Gastroesophageal sphincter (tissue), 4 donors: ENCODE measurements around the gene RPP14. TPM values are rescaled to one million over a fixed set of nuclear protein-coding genes. Genes with fewer than 3 reads are reported as not detected.

Experiments used
- ATAC-seq: fragments of 150-250 bp; one replicate; pipeline ENCODE4 v1.9.1; 2016; ENCODE audit warnings: mild to moderate bottlenecking, moderate library complexity
- H3K27ac ChIP-seq, 4 donors: fragments of 200-600 bp; sonication (generic) in 3 of 4; 1 replicate in 3 of 4; 2 replicates in 1 of 4; pipeline ENCODE4 v1.5.1; 2016 to 2019
- H3K27me3 ChIP-seq: fragments of 200-600 bp; sonication (generic); one replicate; pipeline ENCODE4 v1.5.1; 2019
- H3K36me3 ChIP-seq, 2 donors: fragments of 200-600 bp; sonication (generic); one replicate each; pipeline ENCODE4 v1.5.1; 2019; ENCODE audit warnings: control low read depth in 1 of 2
- H3K4me1 ChIP-seq, 3 donors: fragments of 200-600 bp; sonication (generic); 1 replicate in 2 of 3; 2 replicates in 1 of 3; pipeline ENCODE4 v1.5.1; 2016 to 2019; ENCODE audit warnings: control low read depth in 2 of 3
- H3K4me3 ChIP-seq, 2 donors: fragments of 200-600 bp; sonication (generic); one replicate each; pipeline ENCODE4 v1.5.1; 2019; ENCODE audit warnings: mild to moderate bottlenecking in 1 of 2, moderate library complexity in 1 of 2
- H3K9me3 ChIP-seq, 3 donors: fragments of 200-600 bp; sonication (generic); one replicate each; pipeline ENCODE4 v1.5.1; 2017 to 2019; ENCODE audit warnings: control low read depth in 2 of 3
- EP300 ChIP-seq: sonication (generic); formaldehyde crosslinking; IDR thresholded peaks from one replicate; pipeline ENCODE4 v1.6.1; 2017; ENCODE audit warnings: antibody characterized with exemption, mild to moderate bottlenecking
- POLR2A ChIP-seq, 2 donors: fragments of 450-650 bp; IDR thresholded peaks; one replicate each; pipeline ENCODE4 v1.6.1; 2017; ENCODE audit warnings: antibody characterized with exemption in 2 of 2, mild to moderate bottlenecking in 2 of 2, moderate library complexity in 1 of 2
- POLR2AphosphoS5 ChIP-seq: sonication (generic); formaldehyde crosslinking; IDR thresholded peaks from one replicate; pipeline ENCODE4 v1.6.1; 2017; ENCODE audit warnings: antibody characterized with exemption
- WGBS, 2 donors: methylation state at CpG; one replicate each; pipeline ENCODE4 v1.1.5; 2018; ENCODE audit warnings: low coverage in 1 of 2; 5-methylcytosine and 5-hydroxymethylcytosine counted together
- total RNA-seq, 4 donors: library from RNA; depleted of rRNA; stranded (reverse); fragments of >200 nt; gene quantifications; one replicate each; pipeline ENCODE4 v1.1.0, GENCODE V29; 2016
- TF ChIP-seq, protein P1 (sequence below), 4 experiments: fragments of 200-600 bp in 2 of 4; fragments of 450-650 bp in 2 of 4; sonication (generic) in 1 of 4; IDR thresholded peaks; one replicate each; pipeline ENCODE4 v1.5.1; 2017 to 2019; ENCODE audit warnings: antibody characterized with exemption in 4 of 4, mild to moderate bottlenecking in 2 of 4, moderate library complexity in 2 of 4

The RPP14 gene
- total RNA-seq, 4 donors from 2014 or later, result 12.3 to 14.4 (median 14.1) TPM

- H3K36me3 ChIP-seq, result no peaks in the 10 kb centered on the region
- no peaks in the 10 kb centered on the region for H3K9me3 ChIP-seq
- no peak for TF ChIP-seq POLR2A (IDR thresholded peaks at IDR 0.05)
- TF ChIP-seq POLR2AphosphoS5, result no peak
- TF ChIP-seq EP300, result no peak
- TF ChIP-seq, protein P1, sequence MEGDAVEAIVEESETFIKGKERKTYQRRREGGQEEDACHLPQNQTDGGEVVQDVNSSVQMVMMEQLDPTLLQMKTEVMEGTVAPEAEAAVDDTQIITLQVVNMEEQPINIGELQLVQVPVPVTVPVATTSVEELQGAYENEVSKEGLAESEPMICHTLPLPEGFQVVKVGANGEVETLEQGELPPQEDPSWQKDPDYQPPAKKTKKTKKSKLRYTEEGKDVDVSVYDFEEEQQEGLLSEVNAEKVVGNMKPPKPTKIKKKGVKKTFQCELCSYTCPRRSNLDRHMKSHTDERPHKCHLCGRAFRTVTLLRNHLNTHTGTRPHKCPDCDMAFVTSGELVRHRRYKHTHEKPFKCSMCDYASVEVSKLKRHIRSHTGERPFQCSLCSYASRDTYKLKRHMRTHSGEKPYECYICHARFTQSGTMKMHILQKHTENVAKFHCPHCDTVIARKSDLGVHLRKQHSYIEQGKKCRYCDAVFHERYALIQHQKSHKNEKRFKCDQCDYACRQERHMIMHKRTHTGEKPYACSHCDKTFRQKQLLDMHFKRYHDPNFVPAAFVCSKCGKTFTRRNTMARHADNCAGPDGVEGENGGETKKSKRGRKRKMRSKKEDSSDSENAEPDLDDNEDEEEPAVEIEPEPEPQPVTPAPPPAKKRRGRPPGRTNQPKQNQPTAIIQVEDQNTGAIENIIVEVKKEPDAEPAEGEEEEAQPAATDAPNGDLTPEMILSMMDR (IDR thresholded peaks at IDR 0.05), result no peak
- no peak overlapping the region for H3K4me3 ChIP-seq
- H3K27me3 ChIP-seq, result no peaks in the 10 kb centered on the region
- WGBS, 2 donors, result 88 to 89% methylated on average over 4 to 6 of the region's 8 CpGs
- H3K27ac ChIP-seq, result peak overlapping the region in 1 of 4 donors; percentile 64
- H3K4me1 ChIP-seq, result peaks cover 0 to 32% (median 0%) of the 10 kb centered on the region in 3 donors
- no peak for ATAC-seq
Measured at GRCh38 chr3:58326267-58326900, 20.3 kb downstream of the RPP14 start.

GRCh38 chr3:58329150-58329921 is 23.3 kb downstream of the RPP14 start:
- peaks cover 0 to 45% (median under 1%) of the 10 kb centered on the region in 3 donors for H3K4me1 ChIP-seq
- H3K27ac ChIP-seq, result no peak overlapping the region
- no peaks in the 10 kb centered on the region for H3K27me3 ChIP-seq
- no peaks in the 10 kb centered on the region for H3K36me3 ChIP-seq
- H3K4me3 ChIP-seq, result no peak overlapping the region
- H3K9me3 ChIP-seq, result no peaks in the 10 kb centered on the region
- ATAC-seq, result no peak
- no peak for TF ChIP-seq EP300
- TF ChIP-seq POLR2AphosphoS5, result no peak
- TF ChIP-seq, protein P1 (IDR thresholded peaks at IDR 0.05), result no peak
- no peak for TF ChIP-seq POLR2A (IDR thresholded peaks at IDR 0.05)
- WGBS, 2 donors, result 76 to 88% methylated on average over 7 to 8 of the region's 8 CpGs

DNA sequence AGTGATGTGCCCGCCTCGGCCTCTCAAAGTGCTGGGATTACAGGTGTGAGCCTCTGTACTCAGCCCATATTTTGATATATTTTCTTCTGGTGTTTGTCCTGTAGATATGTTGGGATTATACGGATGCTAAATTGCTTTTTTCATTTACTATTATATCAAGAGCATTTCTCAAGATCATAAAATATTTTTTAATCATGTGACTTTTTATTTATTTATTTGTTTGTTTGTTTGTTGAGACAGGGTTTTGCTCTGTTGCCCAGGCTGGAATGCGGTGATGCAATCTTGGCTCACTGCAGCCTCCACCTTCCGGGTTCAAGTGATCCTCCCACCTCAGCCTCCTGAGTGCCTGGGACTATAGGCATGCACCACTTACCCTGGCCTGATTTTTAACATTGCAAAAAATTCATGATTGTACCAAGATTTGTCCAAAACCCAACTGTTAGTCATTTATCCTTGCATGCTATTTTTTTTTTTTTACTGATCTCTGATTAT is 23.9 kb downstream of the RPP14 start:
- Histone ChIP-seq H3K27me3 (no peaks in the 10 kb centered on the region), H3K4me3 (no peak overlapping the region), H3K4me1 (peaks cover 0 to 45% (median 5%) of the 10 kb centered on the region in 3 donors), H3K27ac (no peak overlapping the region), H3K9me3 (no peaks in the 10 kb centered on the region), H3K36me3 (no peaks in the 10 kb centered on the region)
- WGBS, 2 donors, result 91 to 97% methylated on average over 3 to 5 of the region's 5 CpGs
- no peak for ATAC-seq
- TF ChIP-seq POLR2AphosphoS5, result no peak
- TF ChIP-seq EP300, result no peak
- no peak for TF ChIP-seq POLR2A (IDR thresholded peaks at IDR 0.05)
- TF ChIP-seq, protein P1 (IDR thresholded peaks at IDR 0.05), result no peak

DNA sequence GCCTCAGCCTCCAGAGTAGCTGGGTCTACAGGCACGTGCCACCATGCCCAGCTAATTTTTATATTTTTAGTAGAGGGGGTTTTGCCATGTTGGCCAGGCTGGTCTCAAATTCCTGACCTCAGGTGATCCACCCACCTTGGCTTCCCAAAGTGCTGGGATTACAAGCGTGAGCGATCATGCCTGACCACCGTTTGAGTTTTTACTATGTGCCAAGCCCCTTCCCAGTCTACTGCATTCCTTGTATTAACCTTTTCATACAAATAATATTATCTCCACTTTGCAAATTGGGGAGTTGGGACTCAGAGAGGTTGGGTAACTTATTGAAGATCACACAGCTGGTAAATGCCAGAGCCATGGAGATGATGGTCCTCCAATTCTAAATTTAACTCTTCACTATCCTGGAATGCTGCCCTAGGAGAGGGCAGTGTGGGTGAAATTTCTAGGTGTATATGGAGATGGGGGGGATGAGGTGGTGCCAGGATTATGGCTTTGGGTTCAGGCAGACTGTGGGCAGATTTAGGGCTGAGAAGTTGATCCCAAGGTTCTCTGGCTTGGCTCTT is 25.6 kb downstream of the RPP14 start:
- TF ChIP-seq POLR2A (IDR thresholded peaks at IDR 0.05) (no peak), POLR2AphosphoS5 (no peak), EP300 (no peak)
- TF ChIP-seq, protein P1 (IDR thresholded peaks at IDR 0.05), result no peak
- 66 to 85% methylated on average over 3 to 4 of the region's 4 CpGs for WGBS, 2 donors
- Histone ChIP-seq H3K4me3 (no peak overlapping the region), H3K4me1 (peaks cover 0 to 45% (median 10%) of the 10 kb centered on the region in 3 donors), H3K27ac (no peak overlapping the region), H3K27me3 (no peaks in the 10 kb centered on the region), H3K9me3 (no peaks in the 10 kb centered on the region), H3K36me3 (no peaks in the 10 kb centered on the region)
- ATAC-seq, result no peak
